ENCODE measurements around the gene HNRNPUL2. TPM values are rescaled to one million over a fixed set of nuclear protein-coding genes. Genes with fewer than 3 reads are reported as not detected.

Gene HNRNPUL2
- total and polyA plus RNA-seq, 10 of the 15 experiments (the other 5 are each of a cell fraction or from before 2014, with no cell fraction given) = 1.6 to 72.2 (median 14.9) TPM

GRCh38 chr11:62665075-62665598, 62.1 kb downstream of the HNRNPUL2 start, which contains the start of the genes C11orf98 and CSKMT (continued):
- TF ChIP-seq USF2 (IDR thresholded peaks at IDR 0.05; ENCODE audit: borderline replicate concordance, low read depth, low read length) (no peak), MEF2A (IDR thresholded peaks at IDR 0.05; ENCODE audit: insufficient read depth, low read depth, low read length) (peak; percentile 63; the same call in 1 of the 2 replicates), ZNF274 (IDR thresholded peaks at IDR 0.05; ENCODE audit: insufficient read depth, insufficient read length) (no peak), HSF1 (IDR thresholded peaks at IDR 0.05; ENCODE audit: low read depth, low read length) (no peak), SIN3A (IDR thresholded peaks at IDR 0.05; ENCODE audit: low read depth, low read length) (peak; percentile 84; the same call in 1 of the 2 replicates), ZBTB11 (CRISPR knock-in tag; IDR thresholded peaks at IDR 0.05) (peak; percentile 41; the same call in 1 of the 2 replicates), EED (IDR thresholded peaks at IDR 0.05; ENCODE audit: low read depth) (0 out of 2 replicates have a peak, but pooled peaks have one; percentile 36), TBL1XR1 (IDR thresholded peaks at IDR 0.05; ENCODE audit: low read depth, low read length) (0 out of 2 replicates have a peak, but pooled peaks have one; percentile 42), MTA2 (IDR thresholded peaks at IDR 0.05; ENCODE audit: low read depth) (0 out of 2 replicates have a peak, but pooled peaks have one; percentile 38), NR2C1 (IDR thresholded peaks at IDR 0.05) (0 out of 2 replicates have a peak, but pooled peaks have one; percentile 52), GATAD2B (conservative IDR thresholded peaks at IDR 0.05; ENCODE audit: low read depth) (peak; percentile 61; the same call in 1 of the 2 replicates), HDAC6 (IDR thresholded peaks at IDR 0.05; ENCODE audit: unreplicated experiment) (peak; percentile 97), SMARCA5 (IDR thresholded peaks at IDR 0.05) (no peak), SMAD1 (IDR thresholded peaks at IDR 0.05; ENCODE audit: low read depth, partially characterized antibody) (peak; percentile 90), ZBTB4 (CRISPR knock-in tag; IDR thresholded peaks at IDR 0.05) (peak; percentile 79), PBX3 (IDR thresholded peaks at IDR 0.05; ENCODE audit: insufficient replicate concordance, low read depth, low read length) (peak; percentile 63), MYB (IDR thresholded peaks at IDR 0.05; ENCODE audit: borderline replicate concordance, low read depth, low read length) (no peak), ZNF384 (IDR thresholded peaks at IDR 0.05; ENCODE audit: borderline replicate concordance, low read depth, low read length) (no peak)

Data from GM12878 (cell line).